ENCODE measurements around the gene ERCC6L2. TPM values are rescaled to one million over a fixed set of nuclear protein-coding genes. Genes with fewer than 3 reads are reported as not detected.
A peak's percentile ranks its signal among the peaks of the same experiment; 100 is the strongest.

The ERCC6L2 gene
- total and polyA plus RNA-seq, 10 of the 15 experiments (the other 5 are each of a cell fraction or from before 2014, with no cell fraction given): 8.1 to 45.0 (median 22.6) TPM

GRCh38 chr9:95826183-95826838 lies 49.2 kb upstream of the ERCC6L2 start:
- Histone ChIP-seq H3K9me3 (replicated peaks; ENCODE audit: control insufficient read depth, insufficient read depth, low read length) (no peaks in the 10 kb centered on the region; the same call in 2 of the 3 replicates), H3K4me2 (ENCODE audit: control insufficient read depth, insufficient read depth) (peak overlapping the region; percentile 38), H3K4me3 (no peak overlapping the region), H3K79me2 (ENCODE audit: control insufficient read depth, insufficient read depth, low read length) (no peaks in the 10 kb centered on the region), H2AFZ (ENCODE audit: control insufficient read depth, low read depth, low read length) (no peak overlapping the region), H3K27ac (ENCODE audit: control insufficient read depth, insufficient read depth) (no peak overlapping the region), H3K9ac (ENCODE audit: control insufficient read depth, insufficient read depth, low read length) (no peak overlapping the region), H3K4me1 (ENCODE audit: control insufficient read depth, insufficient read depth, low read length) (peaks cover 25% of the 10 kb centered on the region), H3K36me3 (ENCODE audit: control insufficient read depth in 2 of 2, insufficient read depth in 2 of 2, low read length in 1 of 2) (no peaks in the 10 kb centered on the region), H3K27me3 (replicated peaks in 1 of 2; ENCODE audit: control insufficient read depth in 2 of 2, insufficient read depth in 2 of 2, low read length in 1 of 2) (peaks cover 0 to 3% of the 10 kb centered on the region in 2 experiments; a peak in 2 of 4 replicates), H4K20me1 (ENCODE audit: control insufficient read depth, insufficient read depth) (0 out of 2 replicates have a peak, but pooled peaks cover 3% of the 10 kb centered on the region)
- WGBS (ENCODE audit: insufficient coverage, insufficient replicate concordance, low lambda C conversion rate, missing lambda C conversion rate): 19% methylated on average over 8 of the region's 8 CpGs
- ChIA-PET RAD21 (ENCODE audit: unreplicated experiment) (no interaction called here), POLR2A (no interaction called here), CTCF (interaction anchor here (1.2 kb wide), 1 partner anchor 346 kb away, joined by 3 read pairs; no protein-coding TSS in a partner anchor), SMC1A (ENCODE audit: uncharacterized antibody, unreplicated experiment) (interaction anchor here (1.0 kb wide), 1 partner anchor 390 kb away, joined by 3 read pairs; no protein-coding TSS in a partner anchor)
- no peak for DNase-seq (ENCODE audit: low read depth, low spot score)
- TF ChIP-seq ZBTB33 (IDR thresholded peaks at IDR 0.05): no peak
- peak; percentile 59 for TF ChIP-seq USF1 (IDR thresholded peaks at IDR 0.05; ENCODE audit: borderline replicate concordance, extremely low read length, insufficient read depth, low read depth, low read length)
- in situ Hi-C loops (cut with MboI): no loop called here
- no peak for FAIRE-seq
- intact Hi-C loops (cut with micrococcal nuclease; ENCODE audit: unreplicated experiment): loop anchor here (10.0 kb wide), 1 partner anchor 388 kb away; no protein-coding TSS in a partner anchor
- no peak for ATAC-seq
- BruUV-seq (replicated peaks): no TSS peak

Data from GM12878 (cell line).